ENCODE measurements around the gene ECM1. TPM values are rescaled to one million over a fixed set of nuclear protein-coding genes. Genes with fewer than 3 reads are reported as not detected.

ECM1 gene
- total RNA-seq, 2 experiments from 2014 or later = 2.0 to 3.8 TPM

- H2AFZ ChIP-seq (ENCODE audit: low read length) = no peak overlapping the region
- no peak overlapping the region for H3K4me2 ChIP-seq (ENCODE audit: low read length)
- H3K9me3 ChIP-seq (ENCODE audit: low read length) = no peaks in the 10 kb centered on the region
- H3K27ac ChIP-seq (ENCODE audit: low read depth, low read length, poor library complexity, severe bottlenecking) = no peak overlapping the region
- DNase-seq (ENCODE audit: low spot score) = no peak
- H3K36me3 ChIP-seq (ENCODE audit: insufficient read depth, low read length) = peaks cover 63% of the 10 kb centered on the region
- H3K9me2 ChIP-seq (ENCODE audit: insufficient read depth, low read length) = no peaks in the 10 kb centered on the region
- intact Hi-C loops (cut with micrococcal nuclease; ENCODE audit: unreplicated experiment) = no loop called here
- no TSS peak for BruUV-seq (replicated peaks)
- CTCF ChIA-PET (ENCODE audit: unreplicated experiment) = no interaction called here
- POLR2A ChIA-PET = interaction anchor here (0.6 kb wide), 1 partner anchor 500 kb away, joined by 3 read pairs; no protein-coding TSS in a partner anchor
- H3K79me2 ChIP-seq (ENCODE audit: insufficient read depth, low read depth, low read length) = no peaks in the 10 kb centered on the region
- H3K4me1 ChIP-seq (ENCODE audit: insufficient read depth, low read length, poor library complexity, severe bottlenecking) = no peaks in the 10 kb centered on the region
- H4K20me1 ChIP-seq (ENCODE audit: insufficient read depth, low read length) = no peaks in the 10 kb centered on the region
- TF ChIP-seq EZH2phosphoT487 (IDR thresholded peaks at IDR 0.05; ENCODE audit: borderline replicate concordance, low read depth, low read length) (no peak), CTCF (conservative IDR thresholded peaks at IDR 0.05; ENCODE audit: low read length) (no peak)
- no peak overlapping the region for H3K4me3 ChIP-seq (ENCODE audit: low read depth, low read length, poor library complexity, severe bottlenecking)
Measured at GRCh38 chr1:150498342-150498741, 9.6 kb upstream of the ECM1 start.

- ChIA-PET POLR2A (no interaction called here), CTCF (ENCODE audit: unreplicated experiment) (no interaction called here)
- H3K4me2 ChIP-seq (ENCODE audit: low read length) = no peak overlapping the region
- peaks cover 5% of the 10 kb centered on the region for H3K4me1 ChIP-seq (ENCODE audit: insufficient read depth, low read length, poor library complexity, severe bottlenecking)
- no peak overlapping the region for H3K27ac ChIP-seq (ENCODE audit: low read depth, low read length, poor library complexity, severe bottlenecking)
- intact Hi-C loops (cut with micrococcal nuclease; ENCODE audit: unreplicated experiment) = no loop called here
- no peaks in the 10 kb centered on the region for H3K9me2 ChIP-seq (ENCODE audit: insufficient read depth, low read length)
- no peaks in the 10 kb centered on the region for H3K79me2 ChIP-seq (ENCODE audit: insufficient read depth, low read depth, low read length)
- H2AFZ ChIP-seq (ENCODE audit: low read length) = no peak overlapping the region
- no peak for TF ChIP-seq CTCF (conservative IDR thresholded peaks at IDR 0.05; ENCODE audit: low read length)
- TF ChIP-seq EZH2phosphoT487 (IDR thresholded peaks at IDR 0.05; ENCODE audit: borderline replicate concordance, low read depth, low read length) = no peak
- peaks cover 51% of the 10 kb centered on the region; the same call in 1 of the 2 replicates for H3K36me3 ChIP-seq (ENCODE audit: insufficient read depth, low read length)
- H3K9me3 ChIP-seq (ENCODE audit: low read length) = no peaks in the 10 kb centered on the region
- no peak overlapping the region for H3K4me3 ChIP-seq (ENCODE audit: low read depth, low read length, poor library complexity, severe bottlenecking)
- no peak for DNase-seq (ENCODE audit: low spot score)
- no peaks in the 10 kb centered on the region for H4K20me1 ChIP-seq (ENCODE audit: insufficient read depth, low read length)
- no TSS peak for BruUV-seq (replicated peaks)
Measured at GRCh38 chr1:150505431-150505830, 2.5 kb upstream of the ECM1 start.

- ChIA-PET CTCF (ENCODE audit: unreplicated experiment) (no interaction called here), POLR2A (no interaction called here)
- intact Hi-C loops (cut with micrococcal nuclease; ENCODE audit: unreplicated experiment) = no loop called here
- no peaks in the 10 kb centered on the region for H3K9me2 ChIP-seq (ENCODE audit: insufficient read depth, low read length)
- H3K27ac ChIP-seq (ENCODE audit: low read depth, low read length, poor library complexity, severe bottlenecking) = no peak overlapping the region
- no peaks in the 10 kb centered on the region for H3K9me3 ChIP-seq (ENCODE audit: low read length)
- no peak overlapping the region for H2AFZ ChIP-seq (ENCODE audit: low read length)
- H3K4me3 ChIP-seq (ENCODE audit: low read depth, low read length, poor library complexity, severe bottlenecking) = no peak overlapping the region
- H3K36me3 ChIP-seq (ENCODE audit: insufficient read depth, low read length) = peaks cover 36% of the 10 kb centered on the region; the same call in 1 of the 2 replicates
- DNase-seq (ENCODE audit: low spot score) = no peak
- peaks cover 9% of the 10 kb centered on the region for H3K4me1 ChIP-seq (ENCODE audit: insufficient read depth, low read length, poor library complexity, severe bottlenecking)
- BruUV-seq (replicated peaks) = no TSS peak
- TF ChIP-seq EZH2phosphoT487 (IDR thresholded peaks at IDR 0.05; ENCODE audit: borderline replicate concordance, low read depth, low read length) = no peak
- no peak for TF ChIP-seq CTCF (conservative IDR thresholded peaks at IDR 0.05; ENCODE audit: low read length)
- no peak overlapping the region for H3K4me2 ChIP-seq (ENCODE audit: low read length)
- no peaks in the 10 kb centered on the region for H3K79me2 ChIP-seq (ENCODE audit: insufficient read depth, low read depth, low read length)
- no peaks in the 10 kb centered on the region for H4K20me1 ChIP-seq (ENCODE audit: insufficient read depth, low read length)
Measured at GRCh38 chr1:150508982-150509381, 1.1 kb downstream of the ECM1 start.

Data from OCI-LY7 (cell line).